B cell (primary cell): Measurements from ENCODE around the gene PDZD4. TPM values are rescaled to one million over a fixed set of nuclear protein-coding genes. Genes with fewer than 3 reads are reported as not detected.

ENCODE experiments used
- ATAC-seq: fragments of 200-7000 bp; cut with Tn5 transposase; one replicate; pipeline ENCODE4 v1.10.0; 2021; ENCODE audit warnings: low read depth, mild to moderate bottlenecking, moderate number of reproducible peaks, moderate library complexity
- CTCF ChIA-PET: fragments of 350-600 bp; sonication (Branson Sonifier 250); formaldehyde crosslinking; loops from one replicate; lab custom pipeline; 2021; ENCODE audit warnings: antibody characterized with exemption, inconsistent platforms; lab: Charles Lee
- POLR2A ChIA-PET: fragments of 350-600 bp; sonication (Branson Sonifier 250); formaldehyde crosslinking; loops from one replicate; lab custom pipeline; 2021; ENCODE audit warnings: antibody characterized with exemption; lab: Charles Lee
- DNase-seq: peaks from one replicate; pipeline ENCODE4 v3.0.0; 2013
- H2AFZ ChIP-seq: 2 replicates; pipeline ENCODE4 v1.6.1; 2012; ENCODE audit warnings: mild to moderate bottlenecking, low read depth, low read length; ENCODE audit not compliant: insufficient read depth, poor library complexity, severe bottlenecking
- H3K27ac ChIP-seq, 2 donors: 1 replicate in 1 of 2; 2 replicates in 1 of 2; pipeline ENCODE4 v1.5.1; 2012 to 2013; ENCODE audit warnings: low read length in 2 of 2, mild to moderate bottlenecking in 2 of 2, moderate library complexity in 1 of 2
- H3K27me3 ChIP-seq, 4 experiments: fragments of 200-600 bp in 1 of 4; sonication (generic) in 1 of 4; replicated peaks in 1 of 4; 1 replicate in 2 of 4; 2 replicates in 2 of 4; pipeline versions ENCODE4 v1.6.1 to v1.7.0; 2013 to 2016; ENCODE audit warnings: low read length in 3 of 4, mild to moderate bottlenecking in 2 of 4, mixed read lengths in 1 of 4, moderate library complexity in 1 of 4; ENCODE audit not compliant: insufficient read depth in 4 of 4, control insufficient read depth in 3 of 4; ENCODE audit errors: control extremely low read depth in 1 of 4
- H3K36me3 ChIP-seq, 2 experiments: replicated peaks in 1 of 2; 1 replicate in 1 of 2; 2 replicates in 1 of 2; pipeline versions ENCODE4 v1.6.1 to v1.7.1; 2013; ENCODE audit warnings: low read length in 1 of 2; ENCODE audit not compliant: insufficient read depth in 2 of 2, control insufficient read depth in 1 of 2; ENCODE audit errors: control extremely low read depth in 1 of 2, extremely low read depth in 1 of 2
- H3K4me1 ChIP-seq, 2 donors: fragments of 200-600 bp in 1 of 2; sonication (generic) in 1 of 2; 1 replicate in 1 of 2; 2 replicates in 1 of 2; pipeline versions ENCODE4 v1.5.1 to v1.6.1; 2013 to 2017; ENCODE audit warnings: low read length in 2 of 2; ENCODE audit not compliant: control insufficient read depth in 2 of 2, insufficient read depth in 2 of 2
- H3K4me2 ChIP-seq: replicated peaks from 2 replicates; pipeline ENCODE3; 2012; ENCODE audit warnings: mild to moderate bottlenecking, low read depth, low read length; ENCODE audit not compliant: poor library complexity, severe bottlenecking
- H3K4me3 ChIP-seq, 5 experiments: fragments of 200-600 bp in 1 of 5; sonication (generic) in 1 of 5; 1 replicate in 3 of 5; 2 replicates in 2 of 5; pipeline versions ENCODE4 v1.5.1 to v1.7.0; 2011 to 2016; ENCODE audit warnings: low read length in 4 of 5, mild to moderate bottlenecking in 4 of 5, low read depth in 2 of 5, control low read depth in 1 of 5, moderate library complexity in 1 of 5; ENCODE audit not compliant: insufficient read depth in 1 of 5; ENCODE audit errors: control extremely low read depth in 1 of 5, extremely low read depth in 1 of 5
- H3K79me2 ChIP-seq: fragments of 200-600 bp; sonication (generic); one replicate; pipeline ENCODE4 v1.6.0; 2016; ENCODE audit warnings: low read length; ENCODE audit not compliant: control insufficient read depth, insufficient read depth
- H3K9ac ChIP-seq: fragments of 200-600 bp; sonication (generic); 2 replicates; pipeline ENCODE4 v1.6.1; 2017; ENCODE audit warnings: mild to moderate bottlenecking, low read length, moderate library complexity
- H3K9me3 ChIP-seq, 3 donors: one replicate each; pipeline versions ENCODE4 v1.6.1 to v1.7.1; 2013; ENCODE audit warnings: low read length in 2 of 3; ENCODE audit not compliant: control insufficient read depth in 2 of 3, insufficient read depth in 1 of 3; ENCODE audit errors: control extremely low read depth in 1 of 3
- H4K20me1 ChIP-seq: 2 replicates; pipeline ENCODE4 v1.6.0; 2012; ENCODE audit warnings: mild to moderate bottlenecking, low read length; ENCODE audit not compliant: insufficient read depth, control insufficient read depth, poor library complexity, severe bottlenecking
- H3K27ac Mint-ChIP-seq: one replicate; pipeline ENCODE4 v1.8.0; 2021; ENCODE audit warnings: mixed read lengths
- H3K27me3 Mint-ChIP-seq: one replicate; pipeline ENCODE4 v1.8.0; 2021; ENCODE audit warnings: mixed read lengths
- H3K4me1 Mint-ChIP-seq: one replicate; pipeline ENCODE4 v1.8.0; 2021; ENCODE audit warnings: mixed read lengths
- H3K4me3 Mint-ChIP-seq: one replicate; pipeline ENCODE4 v1.8.0; 2021; ENCODE audit warnings: mixed read lengths
- H3K9me3 Mint-ChIP-seq: one replicate; pipeline ENCODE4 v1.8.0; 2022; ENCODE audit warnings: mixed read lengths; ENCODE audit not compliant: insufficient read depth
- CTCF ChIP-seq: fragments of 200-600 bp; IDR thresholded peaks from one replicate; pipeline ENCODE4 v1.8.0; 2022; ENCODE audit warnings: antibody characterized with exemption, mild to moderate bottlenecking
- EZH2 ChIP-seq: IDR thresholded peaks from 2 replicates; pipeline ENCODE4 v1.6.1; 2012; ENCODE audit warnings: borderline replicate concordance, low read depth, mild to moderate bottlenecking, moderate library complexity, low read length; ENCODE audit not compliant: insufficient read depth, poor library complexity, severe bottlenecking
- WGBS: methylation state at CpG from one replicate; pipeline ENCODE4 v1.1.5; 2013; ENCODE audit warnings: missing lambda C conversion rate; ENCODE audit not compliant: insufficient coverage; 5-methylcytosine and 5-hydroxymethylcytosine counted together
- intact Hi-C: fragments of 100-400 bp; cut with micrococcal nuclease; formaldehyde crosslinking; loops from one replicate; pipeline ENCODE4 v1.10.0; 2022
- polyA plus RNA-seq: library from polyadenylated mRNA; depleted of rRNA; stranded (reverse); fragments of >200 nt; gene quantifications from 2 replicates; pipeline ENCODE4 v1.2.3, GENCODE V29; 2012
- total RNA-seq, 2 donors: library from RNA; stranded (reverse); fragments of 120-200 nt in 1 of 2; gene quantifications; 1 replicate in 1 of 2; 2 replicates in 1 of 2; pipeline versions ENCODE4 v1.2.3 to v1.2.4, GENCODE V29; 2013 to 2022

PDZD4 gene
- total and polyA plus RNA-seq, 2 donors (not counting 1 experiment from before 2014, with no cell fraction given): 0.36 TPM; not detected in 1

- ATAC-seq (no peak), DNase-seq (no peak)
- no peaks in the 10 kb centered on the region for H4K20me1 ChIP-seq
- WGBS: no CpG with 5 or more reads among the region's 3 CpGs
- H3K9ac ChIP-seq: no peak overlapping the region
- ChIA-PET CTCF (no interaction called here), POLR2A (interaction anchor here (0.6 kb wide), 1 partner anchor 153 kb away, joined by 4 read pairs; no protein-coding TSS in a partner anchor)
- no peak overlapping the region for H3K27ac Mint-ChIP-seq
- H3K9me3 ChIP-seq: no peaks in the 10 kb centered on the region
- H3K4me1 ChIP-seq: no peaks in the 10 kb centered on the region
- H3K27me3 ChIP-seq: peaks cover 0 to 3% (median under 1%) of the 10 kb centered on the region in 4 experiments
- H2AFZ ChIP-seq: no peak overlapping the region
- TF ChIP-seq EZH2: no peak
- TF ChIP-seq CTCF: no peak
- peaks cover 13% of the 10 kb centered on the region for H3K27me3 Mint-ChIP-seq
- H3K79me2 ChIP-seq: no peaks in the 10 kb centered on the region
- H3K4me3 Mint-ChIP-seq: no peak overlapping the region
- no peaks in the 10 kb centered on the region for H3K36me3 ChIP-seq
- no peaks in the 10 kb centered on the region for H3K9me3 Mint-ChIP-seq
- H3K4me3 ChIP-seq: no peak overlapping the region
- H3K27ac ChIP-seq: no peak overlapping the region
- no peaks in the 10 kb centered on the region for H3K4me1 Mint-ChIP-seq
- H3K4me2 ChIP-seq: no peak overlapping the region
- intact Hi-C loops: no loop called here
Measured at GRCh38 chrX:153851981-153852380, 21.6 kb upstream of the PDZD4 start.

GRCh38 chrX:153848325-153848724, 18.0 kb upstream of the PDZD4 start:
- intact Hi-C loops: no loop called here
- H3K27ac ChIP-seq: no peak overlapping the region
- ChIA-PET CTCF (no interaction called here), POLR2A (no interaction called here)
- Mint-ChIP-seq H3K4me3 (no peak overlapping the region), H3K9me3 (no peaks in the 10 kb centered on the region), H3K27ac (no peak overlapping the region), H3K4me1 (peaks cover 13% of the 10 kb centered on the region), H3K27me3 (peaks cover 14% of the 10 kb centered on the region)
- TF ChIP-seq CTCF: no peak
- TF ChIP-seq EZH2: no peak
- no CpG with 5 or more reads among the region's 3 CpGs for WGBS
- H3K4me2 ChIP-seq: no peak overlapping the region
- peaks cover 13 to 19% of the 10 kb centered on the region in 2 donors for H3K4me1 ChIP-seq
- no peak for DNase-seq
- H2AFZ ChIP-seq: no peak overlapping the region
- no peak overlapping the region for H3K4me3 ChIP-seq
- H3K9ac ChIP-seq: no peak overlapping the region
- no peaks in the 10 kb centered on the region for H3K36me3 ChIP-seq
- H3K9me3 ChIP-seq: no peaks in the 10 kb centered on the region
- ATAC-seq: no peak
- H4K20me1 ChIP-seq: no peaks in the 10 kb centered on the region
- H3K27me3 ChIP-seq: peaks cover 0 to 2% (median 0%) of the 10 kb centered on the region in 4 experiments
- no peaks in the 10 kb centered on the region for H3K79me2 ChIP-seq
